A549 (cell line): ENCODE results near the gene FAT1. TPM values are rescaled to one million over a fixed set of nuclear protein-coding genes. Genes with fewer than 3 reads are reported as not detected.
A peak's percentile ranks its signal among the peaks of the same experiment; 100 is the strongest.

Experiments
- ATAC-seq, 2 experiments: fragments of 200-7000 bp in 1 of 2; fragments of >200 bp in 1 of 2; cut with Nextera tagmentation in 1 of 2; cut with Tn5 transposase in 1 of 2; 3 replicates each; pipeline versions ENCODE4 v1.8.0 to v1.9.1; 2018 to 2020; ENCODE audit warnings: mild to moderate bottlenecking in 1 of 2, moderate library complexity in 1 of 2
- CTCF ChIA-PET: fragments of 300-600 bp; sonication (Branson Sonifier 250); formaldehyde crosslinking; extraction: SDS; loops from one replicate; lab custom pipeline; 2021; ENCODE audit warnings: antibody characterized with exemption, inconsistent platforms; lab: Yijun Ruan, JAX
- POLR2A ChIA-PET: fragments of 350-600 bp; formaldehyde crosslinking; extraction: SDS; loops from one replicate; lab custom pipeline; 2021; ENCODE audit warnings: antibody characterized with exemption, inconsistent platforms; lab: Yijun Ruan, JAX
- DNase-seq, 2 experiments: peaks; one replicate each; pipeline versions ENCODE4 v3.0.0 to v3.0.0-alpha.2; 2011 to 2016; ENCODE audit warnings: low read depth in 1 of 2, low spot score in 1 of 2
- FAIRE-seq: peaks from 2 replicates; lab custom pipeline; 2011; peaks lifted over from hg19 to GRCh38; lab: Jason Lieb, UNC
- H3K27ac ChIP-seq, 2 experiments: fragments of >200 bp; sonication (Bioruptor Twin); formaldehyde crosslinking; 3 replicates each; pipeline ENCODE4 v1.5.1; 2016 to 2017
- H3K4me1 ChIP-seq: fragments of >200 bp; sonication (Bioruptor Twin); formaldehyde crosslinking; 3 replicates; pipeline ENCODE4 v1.6.1; 2016
- H3K4me2 ChIP-seq: fragments of >200 bp; sonication (Bioruptor Twin); formaldehyde crosslinking; 3 replicates; pipeline ENCODE4 v1.6.1; 2016
- H3K4me3 ChIP-seq: fragments of >200 bp; sonication (Bioruptor Twin); formaldehyde crosslinking; 3 replicates; pipeline ENCODE4 v1.5.1; 2016
- H3K9me3 ChIP-seq: fragments of >200 bp; sonication (Bioruptor Twin); formaldehyde crosslinking; 3 replicates; pipeline ENCODE4 v1.6.1; 2016
- BHLHE40 ChIP-seq: IDR thresholded peaks from 2 replicates; pipeline ENCODE4 v1.6.1; 2012; ENCODE audit warnings: low read depth, low read length, inconsistent platforms
- CBX2 ChIP-seq: fragments of 200-600 bp; sonication (generic); IDR thresholded peaks from 2 replicates; pipeline ENCODE4 v1.6.1; 2016; ENCODE audit warnings: low read depth, mild to moderate bottlenecking, borderline replicate concordance
- CBX8 ChIP-seq: fragments of 200-600 bp; sonication (generic); IDR thresholded peaks from 2 replicates; pipeline ENCODE4 v1.6.1; 2016
- CEBPB ChIP-seq, 2 experiments: fragments of >200 bp in 1 of 2; sonication (Bioruptor Twin) in 1 of 2; formaldehyde crosslinking in 1 of 2; IDR thresholded peaks; 2 replicates each; pipeline ENCODE4 v1.6.1; 2012 to 2016
- CHD4 ChIP-seq: fragments of 200-600 bp; sonication (generic); IDR thresholded peaks from 2 replicates; pipeline ENCODE4 v1.6.1; 2016; ENCODE audit warnings: antibody characterized with exemption, mild to moderate bottlenecking, borderline replicate concordance
- E2F6 ChIP-seq: IDR thresholded peaks from 2 replicates; pipeline ENCODE4 v1.6.1; 2012; ENCODE audit warnings: low read depth, borderline replicate concordance
- EHMT2 ChIP-seq: fragments of 200-600 bp; sonication (generic); IDR thresholded peaks from 2 replicates; pipeline ENCODE4 v1.6.1; 2016; ENCODE audit warnings: antibody characterized with exemption, low read depth, mild to moderate bottlenecking, moderate library complexity
- ESRRA ChIP-seq: fragments of 150-350 bp; IDR thresholded peaks from 2 replicates; pipeline ENCODE4 v1.6.1; 2014; ENCODE audit warnings: mild to moderate bottlenecking, low read length, borderline replicate concordance
- HDAC2 ChIP-seq: fragments of 200-600 bp; sonication (generic); IDR thresholded peaks from 2 replicates; pipeline ENCODE4 v1.6.1; 2016
- HOXA7 ChIP-seq: fragments of 250-450 bp; sonication (Bioruptor Pico); IDR thresholded peaks from 2 replicates; pipeline ENCODE4 v1.5.0; 2020; ENCODE audit warnings: mild to moderate bottlenecking, moderate library complexity
- JUN ChIP-seq, 2 experiments: fragments of >200 bp; sonication (Bioruptor Twin); formaldehyde crosslinking; IDR thresholded peaks; 2 replicates in 1 of 2; 3 replicates in 1 of 2; pipeline ENCODE4 v1.6.1; 2016 to 2017
- KDM5A ChIP-seq: fragments of 200-600 bp; sonication (generic); IDR thresholded peaks from 2 replicates; pipeline ENCODE4 v1.6.1; 2016; ENCODE audit warnings: antibody characterized with exemption, mild to moderate bottlenecking
- MAFK ChIP-seq: fragments of 450-650 bp; IDR thresholded peaks from 2 replicates; pipeline ENCODE4 v1.6.1; 2014; ENCODE audit not compliant: partially characterized antibody
- MAZ ChIP-seq: fragments of 150-350 bp; IDR thresholded peaks from 2 replicates; pipeline ENCODE4 v1.6.1; 2014; ENCODE audit warnings: antibody characterized with exemption, low read depth, low read length, borderline replicate concordance
- NFE2L2 ChIP-seq: fragments of 150-350 bp; conservative IDR thresholded peaks from 2 replicates; pipeline ENCODE4 v1.6.1; 2014; ENCODE audit warnings: low read length
- NPAS2 ChIP-seq: fragments of 250-450 bp; sonication (Bioruptor Pico); IDR thresholded peaks from 2 replicates; pipeline ENCODE4 v1.8.0; 2022; ENCODE audit warnings: mild to moderate bottlenecking, moderate library complexity, borderline replicate concordance
- PHF8 ChIP-seq: fragments of 200-600 bp; sonication (generic); IDR thresholded peaks from 2 replicates; pipeline ENCODE4 v1.6.1; 2016; ENCODE audit warnings: low read depth, mild to moderate bottlenecking, antibody characterized with exemption, moderate library complexity, borderline replicate concordance
- POLR2A ChIP-seq: IDR thresholded peaks from 2 replicates; pipeline ENCODE4 v1.6.1; 2012; ENCODE audit warnings: mild to moderate bottlenecking, low read length
- RAD21 ChIP-seq, 2 experiments: fragments of >200 bp in 1 of 2; sonication (Bioruptor Twin) in 1 of 2; formaldehyde crosslinking in 1 of 2; IDR thresholded peaks in 1 of 2; conservative IDR thresholded peaks in 1 of 2; 2 replicates in 1 of 2; 3 replicates in 1 of 2; pipeline ENCODE4 v1.6.1; 2012 to 2018; ENCODE audit warnings: inconsistent platforms in 1 of 2
- RARB ChIP-seq: fragments of 250-450 bp; sonication (Bioruptor Pico); IDR thresholded peaks from 2 replicates; pipeline ENCODE4 v1.8.0; 2021; ENCODE audit warnings: mild to moderate bottlenecking, moderate library complexity
- RCOR1 ChIP-seq: fragments of 150-350 bp; IDR thresholded peaks from 2 replicates; pipeline ENCODE4 v1.6.1; 2014; ENCODE audit warnings: antibody characterized with exemption, low read length, low read depth
- RNF2 ChIP-seq: fragments of 200-600 bp; sonication (generic); IDR thresholded peaks from 2 replicates; pipeline ENCODE4 v1.6.1; 2016; ENCODE audit warnings: low read depth, mild to moderate bottlenecking, antibody characterized with exemption, moderate library complexity, borderline replicate concordance
- SMC3 ChIP-seq: fragments of >200 bp; sonication (Bioruptor Twin); formaldehyde crosslinking; IDR thresholded peaks from 3 replicates; pipeline ENCODE4 v1.6.1; 2018; ENCODE audit warnings: inconsistent platforms
- SREBF2 ChIP-seq: fragments of 450-650 bp; IDR thresholded peaks from 2 replicates; pipeline ENCODE4 v1.6.1; 2014; ENCODE audit warnings: mild to moderate bottlenecking, moderate library complexity
- TFCP2L1 ChIP-seq: fragments of 250-450 bp; sonication (Bioruptor Pico); IDR thresholded peaks from 2 replicates; pipeline ENCODE4 v1.5.0; 2021; ENCODE audit warnings: mild to moderate bottlenecking
- ZFP36 ChIP-seq: fragments of 450-650 bp; IDR thresholded peaks from 2 replicates; pipeline ENCODE4 v1.6.1; 2014; ENCODE audit warnings: borderline replicate concordance; ENCODE audit not compliant: partially characterized antibody
- ZNF302 ChIP-seq: fragments of 250-450 bp; sonication (Bioruptor Pico); IDR thresholded peaks from 2 replicates; pipeline ENCODE4 v1.9.0; 2021; ENCODE audit warnings: inconsistent platforms, mild to moderate bottlenecking, moderate library complexity
- WGBS: methylation state at CpG from one replicate; pipeline ENCODE4 v1.1.6; 2017; ENCODE audit errors: missing lambda C conversion rate; 5-methylcytosine and 5-hydroxymethylcytosine counted together
- polyA plus RNA-seq, 4 experiments: library from polyadenylated mRNA; depleted of rRNA in 3 of 4; stranded (reverse); fragments of >200 nt; fragmentation: RNase III in 1 of 4; extraction: RNeasy Plus Mini Kit Qiagen cat#74134 plus additional on column Dnase treatment in 1 of 4; gene quantifications; 2 replicates in 3 of 4; 3 replicates in 1 of 4; pipeline ENCODE4 v1.2.3, GENCODE V29; 2011 to 2017
- TF ChIP-seq, protein P1 (sequence below): fragments of >200 bp; sonication (Bioruptor Twin); formaldehyde crosslinking; IDR thresholded peaks from 3 replicates; pipeline ENCODE4 v1.5.1; 2016

FAT1 gene
- polyA plus RNA-seq, 2 of the 4 experiments (the other 2 are of a cell fraction), result 62.2 to 177 TPM

GRCh38 chr4:186755550-186756519 is 32.2 kb upstream of the FAT1 start:
- peak in 1 of 2 experiments; percentile 24 for DNase-seq
- Histone ChIP-seq H3K4me1 (0 out of 3 replicates have a peak, but pooled peaks cover 6% of the 10 kb centered on the region), H3K27ac (no peak overlapping the region), H3K9me3 (no peaks in the 10 kb centered on the region), H3K4me2 (0 out of 3 replicates have a peak overlapping the region, but pooled peaks have one; percentile 15), H3K4me3 (no peak overlapping the region)
- no peak for TF ChIP-seq MAZ
- no peak for TF ChIP-seq BHLHE40
- TF ChIP-seq ESRRA, result no peak
- TF ChIP-seq, protein P1, sequence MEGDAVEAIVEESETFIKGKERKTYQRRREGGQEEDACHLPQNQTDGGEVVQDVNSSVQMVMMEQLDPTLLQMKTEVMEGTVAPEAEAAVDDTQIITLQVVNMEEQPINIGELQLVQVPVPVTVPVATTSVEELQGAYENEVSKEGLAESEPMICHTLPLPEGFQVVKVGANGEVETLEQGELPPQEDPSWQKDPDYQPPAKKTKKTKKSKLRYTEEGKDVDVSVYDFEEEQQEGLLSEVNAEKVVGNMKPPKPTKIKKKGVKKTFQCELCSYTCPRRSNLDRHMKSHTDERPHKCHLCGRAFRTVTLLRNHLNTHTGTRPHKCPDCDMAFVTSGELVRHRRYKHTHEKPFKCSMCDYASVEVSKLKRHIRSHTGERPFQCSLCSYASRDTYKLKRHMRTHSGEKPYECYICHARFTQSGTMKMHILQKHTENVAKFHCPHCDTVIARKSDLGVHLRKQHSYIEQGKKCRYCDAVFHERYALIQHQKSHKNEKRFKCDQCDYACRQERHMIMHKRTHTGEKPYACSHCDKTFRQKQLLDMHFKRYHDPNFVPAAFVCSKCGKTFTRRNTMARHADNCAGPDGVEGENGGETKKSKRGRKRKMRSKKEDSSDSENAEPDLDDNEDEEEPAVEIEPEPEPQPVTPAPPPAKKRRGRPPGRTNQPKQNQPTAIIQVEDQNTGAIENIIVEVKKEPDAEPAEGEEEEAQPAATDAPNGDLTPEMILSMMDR, result no peak
- no peak for TF ChIP-seq NPAS2 (CRISPR knock-in tag)
- no peak for TF ChIP-seq KDM5A
- no peak for TF ChIP-seq RAD21 (conservative IDR thresholded peaks at IDR 0.05 in 1 of 2, IDR thresholded peaks at IDR 0.05 in 1 of 2)
- TF ChIP-seq CHD4, result no peak
- TF ChIP-seq NFE2L2, result no peak
- no peak for TF ChIP-seq CBX2
- TF ChIP-seq SMC3, result no peak
- POLR2A ChIA-PET, result no interaction called here
- CTCF ChIA-PET, result interaction anchor here (1.1 kb wide), 1 partner anchor 10 kb away, joined by 4 read pairs; no protein-coding TSS in a partner anchor
- FAIRE-seq, result no peak
- ATAC-seq, result no peak
- 80% methylated on average over 8 of the region's 8 CpGs for WGBS

GRCh38 chr4:186754976-186755375 is 31.3 kb upstream of the FAT1 start:
- Histone ChIP-seq H3K9me3 (no peaks in the 10 kb centered on the region), H3K4me1 (no peaks in the 10 kb centered on the region), H3K4me3 (no peak overlapping the region), H3K27ac (no peak overlapping the region), H3K4me2 (no peak overlapping the region)
- CTCF ChIA-PET, result interaction anchor here (1.1 kb wide), 1 partner anchor 9 kb away, joined by 4 read pairs; no protein-coding TSS in a partner anchor
- no peak for TF ChIP-seq SMC3
- TF ChIP-seq SREBF2, result no peak
- no peak for TF ChIP-seq KDM5A
- no peak for ATAC-seq
- POLR2A ChIA-PET, result no interaction called here
- no peak for DNase-seq
- 87% methylated on average over 10 of the region's 10 CpGs for WGBS
- no peak for FAIRE-seq

DNA sequence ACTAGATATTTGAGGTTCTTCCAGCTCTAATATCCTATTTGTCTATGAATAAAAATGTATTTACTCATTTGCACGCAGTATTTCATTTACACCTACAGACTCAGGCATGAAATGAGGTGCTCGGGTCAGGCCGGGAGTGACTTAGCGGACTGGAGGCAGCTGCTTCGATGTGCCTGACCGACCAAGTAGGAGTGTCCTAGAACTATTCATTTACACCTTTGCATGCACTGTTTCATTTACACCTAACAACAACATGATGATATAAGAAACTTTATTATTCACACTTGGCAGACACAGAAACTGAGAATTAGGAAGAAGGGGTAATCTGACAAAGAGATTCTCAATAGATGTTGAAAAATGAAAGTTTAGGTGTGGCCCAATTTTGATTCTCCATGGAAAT is 28.7 kb upstream of the FAT1 start:
- POLR2A ChIA-PET, result no interaction called here
- WGBS, result 95% methylated on average over 6 of the region's 6 CpGs
- DNase-seq, result no peak

More for the DNA sequence above, 28.7 kb upstream of the FAT1 start:
- ATAC-seq (no peak), FAIRE-seq (no peak)
- Histone ChIP-seq H3K27ac (no peak overlapping the region), H3K4me1 (no peaks in the 10 kb centered on the region), H3K9me3 (no peaks in the 10 kb centered on the region), H3K4me3 (no peak overlapping the region), H3K4me2 (no peak overlapping the region)
- TF ChIP-seq RNF2 (no peak), CEBPB (IDR thresholded peaks at IDR 0.05) (no peak), HOXA7 (CRISPR knock-in tag) (no peak), PHF8 (no peak), MAFK (no peak), POLR2A (no peak), TFCP2L1 (no peak), HDAC2 (no peak), RARB (CRISPR knock-in tag) (no peak), CBX8 (no peak), ZFP36 (no peak), JUN (IDR thresholded peaks at IDR 0.05) (no peak), RCOR1 (no peak), E2F6 (no peak), ZNF302 (CRISPR knock-in tag) (no peak), EHMT2 (no peak)
- CTCF ChIA-PET, result interaction anchor here (1.2 kb wide), 1 partner anchor 12 kb away, joined by 3 read pairs; no protein-coding TSS in a partner anchor
